Measurements from ENCODE around the gene SLC16A10. TPM values are rescaled to one million over a fixed set of nuclear protein-coding genes. Genes with fewer than 3 reads are reported as not detected.

SLC16A10 gene
- total RNA-seq, 1 donor from 2014 or later, result 4.8 TPM

- H3K4me1 ChIP-seq, result peaks cover 5% of the 10 kb centered on the region
- H3K79me2 ChIP-seq (ENCODE audit: low read depth), result no peaks in the 10 kb centered on the region
- no peak overlapping the region for H3K27ac ChIP-seq
- H3K4me3 ChIP-seq, result no peak overlapping the region
- Mint-ChIP-seq H3K27me3 (ENCODE audit: insufficient read depth, low read depth) (peaks cover 2% of the 10 kb centered on the region), H3K36me3 (peaks cover 1% of the 10 kb centered on the region), H3K4me1 (peaks cover 13% of the 10 kb centered on the region), H3K9me3 (no peaks in the 10 kb centered on the region), H3K27ac (no peak overlapping the region), H3K4me3 (no peak overlapping the region)
- H4K20me1 ChIP-seq (ENCODE audit: low read depth), result no peaks in the 10 kb centered on the region
- H2AFZ ChIP-seq (replicated peaks), result no peak overlapping the region
- no peak for TF ChIP-seq EZH2 (IDR thresholded peaks at IDR 0.05)
- TF ChIP-seq EZH2phosphoT487 (IDR thresholded peaks at IDR 0.05), result no peak
- TF ChIP-seq, protein P1, sequence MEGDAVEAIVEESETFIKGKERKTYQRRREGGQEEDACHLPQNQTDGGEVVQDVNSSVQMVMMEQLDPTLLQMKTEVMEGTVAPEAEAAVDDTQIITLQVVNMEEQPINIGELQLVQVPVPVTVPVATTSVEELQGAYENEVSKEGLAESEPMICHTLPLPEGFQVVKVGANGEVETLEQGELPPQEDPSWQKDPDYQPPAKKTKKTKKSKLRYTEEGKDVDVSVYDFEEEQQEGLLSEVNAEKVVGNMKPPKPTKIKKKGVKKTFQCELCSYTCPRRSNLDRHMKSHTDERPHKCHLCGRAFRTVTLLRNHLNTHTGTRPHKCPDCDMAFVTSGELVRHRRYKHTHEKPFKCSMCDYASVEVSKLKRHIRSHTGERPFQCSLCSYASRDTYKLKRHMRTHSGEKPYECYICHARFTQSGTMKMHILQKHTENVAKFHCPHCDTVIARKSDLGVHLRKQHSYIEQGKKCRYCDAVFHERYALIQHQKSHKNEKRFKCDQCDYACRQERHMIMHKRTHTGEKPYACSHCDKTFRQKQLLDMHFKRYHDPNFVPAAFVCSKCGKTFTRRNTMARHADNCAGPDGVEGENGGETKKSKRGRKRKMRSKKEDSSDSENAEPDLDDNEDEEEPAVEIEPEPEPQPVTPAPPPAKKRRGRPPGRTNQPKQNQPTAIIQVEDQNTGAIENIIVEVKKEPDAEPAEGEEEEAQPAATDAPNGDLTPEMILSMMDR (IDR thresholded peaks at IDR 0.05), result no peak
- H3F3A ChIP-seq (ENCODE audit: low read depth), result no peaks in the 10 kb centered on the region
- H3K36me3 ChIP-seq, result no peaks in the 10 kb centered on the region
- no peaks in the 10 kb centered on the region for H3K9me3 ChIP-seq (ENCODE audit: low read depth)
- DNase-seq (ENCODE audit: low spot score), result no peak
- no peak overlapping the region for H3K9ac ChIP-seq
- H3K27me3 ChIP-seq, result no peaks in the 10 kb centered on the region
- no peak overlapping the region for H3K4me2 ChIP-seq
These were observed 118.2 kb downstream of the SLC16A10 start for GRCh38 chr6:111205502-111205901.

DNA sequence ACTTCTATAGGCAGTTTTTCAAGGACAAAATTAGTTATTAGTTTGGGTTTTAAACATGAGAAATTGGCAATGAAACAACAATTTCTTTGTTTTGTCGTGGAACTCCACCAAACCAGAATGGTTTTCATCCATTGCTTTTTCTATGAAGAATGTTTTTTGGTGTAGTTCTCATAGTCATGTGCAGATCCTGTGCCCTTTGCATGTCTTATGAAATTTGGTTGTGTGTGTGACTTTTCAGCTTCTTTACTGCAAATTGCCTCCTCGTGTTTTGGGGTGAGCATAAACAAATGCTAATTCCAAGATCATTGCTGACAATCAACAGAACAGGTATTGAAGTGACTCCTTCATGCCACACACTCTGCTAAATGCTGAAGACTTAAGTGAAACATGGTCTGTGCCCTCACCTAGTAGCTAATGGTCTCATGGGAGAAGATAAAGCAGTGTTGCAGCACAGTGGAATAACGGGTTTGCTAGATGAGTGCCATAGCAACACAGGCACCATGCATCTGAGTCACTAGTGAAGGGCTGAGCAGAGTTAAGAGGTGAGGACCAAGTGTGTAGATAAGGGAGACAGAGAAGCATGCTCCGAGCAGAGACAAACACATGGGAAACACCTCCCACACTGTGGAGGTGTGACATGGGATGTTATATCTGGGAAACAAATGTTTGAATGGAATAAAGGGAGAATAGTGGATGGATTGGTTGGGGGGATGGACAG lies 120.0 kb downstream of the SLC16A10 start:
- Histone ChIP-seq H3K27ac (no peak overlapping the region), H3K9me3 (ENCODE audit: low read depth) (no peaks in the 10 kb centered on the region), H3K27me3 (no peaks in the 10 kb centered on the region), H4K20me1 (ENCODE audit: low read depth) (no peaks in the 10 kb centered on the region), H3K79me2 (ENCODE audit: low read depth) (no peaks in the 10 kb centered on the region), H2AFZ (replicated peaks) (no peak overlapping the region), H3K9ac (no peak overlapping the region), H3K4me3 (no peak overlapping the region), H3K4me2 (no peak overlapping the region), H3K36me3 (no peaks in the 10 kb centered on the region), H3F3A (ENCODE audit: low read depth) (no peaks in the 10 kb centered on the region), H3K4me1 (peaks cover 5% of the 10 kb centered on the region)
- H3K36me3 Mint-ChIP-seq, result peaks cover 1% of the 10 kb centered on the region
- TF ChIP-seq EZH2 (IDR thresholded peaks at IDR 0.05) (no peak), EZH2phosphoT487 (IDR thresholded peaks at IDR 0.05) (no peak)
- TF ChIP-seq, protein P1 (IDR thresholded peaks at IDR 0.05), result no peak
- no peaks in the 10 kb centered on the region for H3K9me3 Mint-ChIP-seq
- no peak overlapping the region for H3K4me3 Mint-ChIP-seq
- DNase-seq (ENCODE audit: low spot score), result no peak
- H3K27me3 Mint-ChIP-seq (ENCODE audit: insufficient read depth, low read depth), result no peaks in the 10 kb centered on the region
- H3K27ac Mint-ChIP-seq, result no peak overlapping the region
- no peaks in the 10 kb centered on the region for H3K4me1 Mint-ChIP-seq

GRCh38 chr6:111208933-111209332 lies 121.6 kb downstream of the SLC16A10 start:
- H3K9me3 Mint-ChIP-seq, result no peaks in the 10 kb centered on the region
- no peaks in the 10 kb centered on the region for H3K27me3 Mint-ChIP-seq (ENCODE audit: insufficient read depth, low read depth)
- no peak for DNase-seq (ENCODE audit: low spot score)

More at GRCh38 chr6:111208933-111209332, 121.6 kb downstream of the SLC16A10 start:
- Histone ChIP-seq H3K36me3 (no peaks in the 10 kb centered on the region), H3F3A (ENCODE audit: low read depth) (no peaks in the 10 kb centered on the region), H3K79me2 (ENCODE audit: low read depth) (no peaks in the 10 kb centered on the region), H3K9ac (no peak overlapping the region), H2AFZ (replicated peaks) (no peak overlapping the region), H3K4me3 (no peak overlapping the region), H4K20me1 (ENCODE audit: low read depth) (no peaks in the 10 kb centered on the region), H3K4me2 (no peak overlapping the region), H3K9me3 (ENCODE audit: low read depth) (no peaks in the 10 kb centered on the region), H3K27me3 (no peaks in the 10 kb centered on the region), H3K27ac (no peak overlapping the region), H3K4me1 (peaks cover 5% of the 10 kb centered on the region)
- Mint-ChIP-seq H3K4me3 (no peak overlapping the region), H3K36me3 (peaks cover 1% of the 10 kb centered on the region), H3K4me1 (no peaks in the 10 kb centered on the region), H3K27ac (no peak overlapping the region)
- TF ChIP-seq EZH2 (IDR thresholded peaks at IDR 0.05) (no peak), EZH2phosphoT487 (IDR thresholded peaks at IDR 0.05) (no peak)
- TF ChIP-seq, protein P1 (IDR thresholded peaks at IDR 0.05), result no peak
